Tracheal epithelial cell (primary cell): ENCODE results near the gene TDRD15. TPM values are rescaled to one million over a fixed set of nuclear protein-coding genes. Genes with fewer than 3 reads are reported as not detected.

Experiments used
- total RNA-seq: library from RNA; depleted of rRNA; stranded (reverse); fragments of >200 nt; gene quantifications from 2 replicates; pipeline ENCODE4 v1.2.1, GENCODE V29; 2014

TDRD15 gene
- total RNA-seq: under 0.01 TPM in 1 of 2 replicates, not detected in the other

GRCh38 chr2:21123473-21124393 is at the start of gene TDRD15:
Gene TDRD15 (plus strand): TSS chr2:21123968. CDS start chr2:21137468, 13,500 bp downstream.

Other genes with a start within 250 kb of the TDRD15 start
- gene APOB, start 79.9 kb upstream of the TDRD15 start, total RNA-seq: under 0.01 TPM in 1 of 2 replicates, not detected in the other